HCT116 (cell line): ENCODE data around the gene SH3RF2. TPM values are rescaled to one million over a fixed set of nuclear protein-coding genes. Genes with fewer than 3 reads are reported as not detected.
A peak's percentile ranks its signal among the peaks of the same experiment; 100 is the strongest.

Source experiments
- ATAC-seq: fragments of 200-7000 bp; cut with Tn5 transposase; 2 replicates; pipeline ENCODE4 v1.9.1; 2020; ENCODE audit warnings: mild to moderate bottlenecking, moderate library complexity
- BruUV-seq: library from RNA; stranded (reverse); fragments of 400-500 nt; replicated peaks from 2 replicates; lab custom pipeline; 2021; lab: Mats Ljungman, UMichigan
- CTCF ChIA-PET: fragments of 300-600 bp; sonication (Branson Sonifier 250); formaldehyde crosslinking; loops from one replicate; lab custom pipeline; 2021; ENCODE audit warnings: antibody characterized with exemption; lab: Charles Lee
- POLR2A ChIA-PET: fragments of 300-600, 350-600 bp; sonication (Branson Sonifier 250); formaldehyde crosslinking; loops from one replicate; lab custom pipeline; 2021; ENCODE audit warnings: antibody characterized with exemption; lab: Charles Lee
- RAD21 ChIA-PET, 2 experiments: fragments of 300-600 bp; sonication (Branson Sonifier 250); formaldehyde crosslinking; loops; one replicate each; lab custom pipeline; 2023; ENCODE audit warnings: low total read pairs in 2 of 2; ENCODE audit not compliant: uncharacterized antibody in 2 of 2, unreplicated experiment in 2 of 2, low non-redundant PET in 1 of 2; lab: Charles Lee
- DNase-seq: peaks from one replicate; pipeline ENCODE4 v3.0.0-alpha.2; 2010; ENCODE audit warnings: low read depth, low spot score
- H2AFZ ChIP-seq: fragments of 200-600 bp; shearing (Covaris generic), sonication (generic); 2 replicates; pipeline ENCODE4 v1.6.1; 2017; ENCODE audit warnings: low read depth, mixed run types, mixed read lengths, antibody characterized with exemption, low read length; ENCODE audit not compliant: poor library complexity, severe bottlenecking
- H3K27ac ChIP-seq: 2 replicates; pipeline ENCODE4 v1.5.1; 2012; ENCODE audit warnings: low read depth, low read length
- H3K27me3 ChIP-seq: fragments of 200-600 bp; sonication (generic); 2 replicates; pipeline ENCODE4 v1.6.1; 2016; ENCODE audit warnings: mixed run types, low read length, mixed read lengths; ENCODE audit not compliant: insufficient read depth
- H3K36me3 ChIP-seq, 2 experiments: fragments of 200-500 bp in 1 of 2; fragments of 200-600 bp in 1 of 2; sonication (Bioruptor generic) in 1 of 2; sonication (generic) in 1 of 2; 2 replicates each; pipeline versions ENCODE4 v1.5.1 to v1.6.1; 2014 to 2016; ENCODE audit warnings: low read length in 2 of 2, inconsistent platforms in 1 of 2, mixed read lengths in 1 of 2, mixed run types in 1 of 2; ENCODE audit not compliant: insufficient read depth in 2 of 2, control insufficient read depth in 1 of 2
- H3K4me1 ChIP-seq, 2 experiments: fragments of 200-600 bp in 1 of 2; sonication (generic) in 1 of 2; 2 replicates each; pipeline versions ENCODE4 v1.5.1 to v1.6.1; 2012 to 2017; ENCODE audit warnings: low read length in 2 of 2, inconsistent platforms in 1 of 2, mild to moderate bottlenecking in 1 of 2, mixed read lengths in 1 of 2, mixed run types in 1 of 2, moderate library complexity in 1 of 2; ENCODE audit not compliant: insufficient read depth in 2 of 2, control insufficient read depth in 1 of 2
- H3K4me2 ChIP-seq: fragments of 200-600 bp; sonication (generic); 2 replicates; pipeline ENCODE4 v1.6.1; 2017; ENCODE audit warnings: mixed run types, low read length, mixed read lengths
- H3K4me3 ChIP-seq, 2 experiments: fragments of 200-600 bp in 1 of 2; sonication (generic) in 1 of 2; replicated peaks in 1 of 2; 2 replicates each; pipeline ENCODE4 v1.5.1; 2011 to 2016; ENCODE audit warnings: low read length in 2 of 2, control low read depth in 1 of 2, low read depth in 1 of 2, mild to moderate bottlenecking in 1 of 2, mixed read lengths in 1 of 2, mixed run types in 1 of 2
- H3K79me2 ChIP-seq: fragments of 200-600 bp; sonication (generic); 2 replicates; pipeline ENCODE4 v1.6.1; 2017; ENCODE audit warnings: mild to moderate bottlenecking, mixed run types, low read length, moderate library complexity, mixed read lengths; ENCODE audit not compliant: insufficient read depth
- H3K9ac ChIP-seq: fragments of 200-600 bp; sonication (generic); 2 replicates; pipeline ENCODE4 v1.6.1; 2016; ENCODE audit warnings: low read length, mixed read lengths
- H3K9me2 ChIP-seq: fragments of 200-600 bp; sonication (generic), shearing (Covaris generic); 2 replicates; pipeline ENCODE4 v1.6.1; 2017; ENCODE audit warnings: mixed run types, mild to moderate bottlenecking, moderate library complexity; ENCODE audit not compliant: insufficient read depth
- H3K9me3 ChIP-seq, 2 experiments: fragments of 200-500 bp in 1 of 2; fragments of 200-600 bp in 1 of 2; sonication (Bioruptor generic) in 1 of 2; sonication (generic) in 1 of 2; 2 replicates each; pipeline ENCODE4 v1.6.1; 2014 to 2017; ENCODE audit warnings: low read length in 2 of 2, mixed read lengths in 2 of 2, inconsistent platforms in 1 of 2, low read depth in 1 of 2, mild to moderate bottlenecking in 1 of 2, mixed run types in 1 of 2, moderate library complexity in 1 of 2; ENCODE audit not compliant: control insufficient read depth in 1 of 2, insufficient read depth in 1 of 2
- H4K20me1 ChIP-seq: fragments of 200-600 bp; sonication (generic), shearing (Covaris generic); 2 replicates; pipeline ENCODE4 v1.6.1; 2017; ENCODE audit warnings: mixed run types, mild to moderate bottlenecking, moderate library complexity; ENCODE audit not compliant: insufficient read depth
- CBX3 ChIP-seq: IDR thresholded peaks from 2 replicates; pipeline ENCODE4 v1.6.1; 2012; ENCODE audit warnings: low read depth
- CEBPB ChIP-seq: IDR thresholded peaks from 2 replicates; pipeline ENCODE4 v1.6.1; 2012; ENCODE audit warnings: low read depth
- ELF1 ChIP-seq: IDR thresholded peaks from 2 replicates; pipeline ENCODE4 v1.6.1; 2012; ENCODE audit warnings: low read depth, borderline replicate concordance
- EZH2 ChIP-seq: fragments of 200-600 bp; sonication (generic); IDR thresholded peaks from 2 replicates; pipeline ENCODE4 v1.6.1; 2017; ENCODE audit warnings: antibody characterized with exemption, mixed run types
- JUND ChIP-seq: IDR thresholded peaks from 2 replicates; pipeline ENCODE4 v1.6.1; 2012
- SIN3A ChIP-seq: IDR thresholded peaks from 2 replicates; pipeline ENCODE4 v1.6.1; 2012; ENCODE audit warnings: low read depth
- SP1 ChIP-seq: IDR thresholded peaks from 2 replicates; pipeline ENCODE4 v1.6.1; 2012; ENCODE audit warnings: low read depth
- YY1 ChIP-seq: IDR thresholded peaks from 2 replicates; pipeline ENCODE4 v1.6.1; 2011; ENCODE audit warnings: low read length, low read depth, moderate library complexity, mild to moderate bottlenecking; ENCODE audit not compliant: insufficient replicate concordance; ENCODE audit errors: extremely low read depth
- ZNF274 ChIP-seq: fragments of 200-500 bp; sonication (Bioruptor generic); IDR thresholded peaks from 2 replicates; pipeline ENCODE4 v1.6.1; 2014; ENCODE audit warnings: mild to moderate bottlenecking, low read depth, low read length, inconsistent platforms
- intact Hi-C: fragments of 100-400 bp; cut with micrococcal nuclease; formaldehyde crosslinking; loops from 2 replicates; pipeline ENCODE4 v1.10.0; 2022
- total RNA-seq: library from RNA; stranded (reverse); gene quantifications from one replicate; pipeline ENCODE4 v1.2.1, GENCODE V29; 2021; ENCODE audit not compliant: unreplicated experiment
- TF ChIP-seq, protein P1 (sequence below): IDR thresholded peaks from 2 replicates; pipeline ENCODE4 v1.6.1; 2012
- TF ChIP-seq, protein P2 (sequence below): IDR thresholded peaks from 2 replicates; pipeline ENCODE4 v1.6.1; 2012
- TF ChIP-seq, protein P3 (sequence below), 3 experiments: fragments of 200-600 bp in 1 of 3; sonication (generic) in 1 of 3; IDR thresholded peaks in 2 of 3; conservative IDR thresholded peaks in 1 of 3; 2 replicates each; pipeline ENCODE4 v1.5.1; 2012 to 2017; ENCODE audit warnings: low read depth in 2 of 3, low read length in 2 of 3, antibody characterized with exemption in 1 of 3, borderline replicate concordance in 1 of 3, control low read depth in 1 of 3, mild to moderate bottlenecking in 1 of 3, mixed read lengths in 1 of 3, mixed run types in 1 of 3, moderate library complexity in 1 of 3; ENCODE audit not compliant: insufficient read depth in 1 of 3
- TF ChIP-seq, protein P4 (sequence below): IDR thresholded peaks from 2 replicates; pipeline ENCODE4 v1.6.1; 2012; ENCODE audit warnings: low read depth

Gene SH3RF2
- total RNA-seq, 1 experiment from 2014 or later: 14.3 TPM

DNA sequence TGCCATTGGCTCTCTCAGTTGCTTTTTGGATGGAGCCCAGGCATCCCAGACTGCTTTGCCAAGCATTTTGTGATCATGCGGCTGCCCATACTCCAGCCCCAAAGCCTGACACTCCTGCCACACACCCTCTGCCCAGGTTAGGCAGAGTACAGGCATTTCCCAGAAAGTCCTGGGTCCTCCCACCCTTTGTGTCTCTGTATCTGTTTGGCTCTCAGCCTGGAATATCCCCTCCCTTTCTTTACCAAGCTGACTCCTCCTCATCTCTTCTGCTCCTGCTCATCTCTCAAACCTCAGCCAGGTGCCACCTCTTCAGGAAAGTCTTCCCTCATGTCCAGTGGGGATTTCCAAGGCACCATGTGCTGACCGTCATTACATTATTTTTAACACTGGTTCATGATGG, 14.3 kb upstream of the SH3RF2 start:
- H3K9me3 ChIP-seq: no peaks in the 10 kb centered on the region
- H3K4me1 ChIP-seq: peaks cover 12 to 28% of the 10 kb centered on the region in 2 experiments; a peak in 3 of 4 replicates
- no peak overlapping the region for H3K4me2 ChIP-seq
- no peaks in the 10 kb centered on the region for H3K27me3 ChIP-seq
- TF ChIP-seq CEBPB (no peak), SIN3A (no peak), YY1 (no peak), CBX3 (no peak), JUND (no peak), EZH2 (no peak), SP1 (no peak), ZNF274 (no peak), ELF1 (no peak)
- TF ChIP-seq, protein P1, sequence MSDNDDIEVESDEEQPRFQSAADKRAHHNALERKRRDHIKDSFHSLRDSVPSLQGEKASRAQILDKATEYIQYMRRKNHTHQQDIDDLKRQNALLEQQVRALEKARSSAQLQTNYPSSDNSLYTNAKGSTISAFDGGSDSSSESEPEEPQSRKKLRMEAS: no peak
- TF ChIP-seq, protein P2, sequence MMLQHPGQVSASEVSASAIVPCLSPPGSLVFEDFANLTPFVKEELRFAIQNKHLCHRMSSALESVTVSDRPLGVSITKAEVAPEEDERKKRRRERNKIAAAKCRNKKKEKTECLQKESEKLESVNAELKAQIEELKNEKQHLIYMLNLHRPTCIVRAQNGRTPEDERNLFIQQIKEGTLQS: no peak
- TF ChIP-seq, protein P3, sequence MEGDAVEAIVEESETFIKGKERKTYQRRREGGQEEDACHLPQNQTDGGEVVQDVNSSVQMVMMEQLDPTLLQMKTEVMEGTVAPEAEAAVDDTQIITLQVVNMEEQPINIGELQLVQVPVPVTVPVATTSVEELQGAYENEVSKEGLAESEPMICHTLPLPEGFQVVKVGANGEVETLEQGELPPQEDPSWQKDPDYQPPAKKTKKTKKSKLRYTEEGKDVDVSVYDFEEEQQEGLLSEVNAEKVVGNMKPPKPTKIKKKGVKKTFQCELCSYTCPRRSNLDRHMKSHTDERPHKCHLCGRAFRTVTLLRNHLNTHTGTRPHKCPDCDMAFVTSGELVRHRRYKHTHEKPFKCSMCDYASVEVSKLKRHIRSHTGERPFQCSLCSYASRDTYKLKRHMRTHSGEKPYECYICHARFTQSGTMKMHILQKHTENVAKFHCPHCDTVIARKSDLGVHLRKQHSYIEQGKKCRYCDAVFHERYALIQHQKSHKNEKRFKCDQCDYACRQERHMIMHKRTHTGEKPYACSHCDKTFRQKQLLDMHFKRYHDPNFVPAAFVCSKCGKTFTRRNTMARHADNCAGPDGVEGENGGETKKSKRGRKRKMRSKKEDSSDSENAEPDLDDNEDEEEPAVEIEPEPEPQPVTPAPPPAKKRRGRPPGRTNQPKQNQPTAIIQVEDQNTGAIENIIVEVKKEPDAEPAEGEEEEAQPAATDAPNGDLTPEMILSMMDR (IDR thresholded peaks at IDR 0.05 in 2 of 3, conservative IDR thresholded peaks at IDR 0.05 in 1 of 3; ENCODE audit: borderline replicate concordance in 1 of 3, insufficient read depth in 1 of 3, low read depth in 2 of 3, low read length in 2 of 3): no peak
- TF ChIP-seq, protein P4, sequence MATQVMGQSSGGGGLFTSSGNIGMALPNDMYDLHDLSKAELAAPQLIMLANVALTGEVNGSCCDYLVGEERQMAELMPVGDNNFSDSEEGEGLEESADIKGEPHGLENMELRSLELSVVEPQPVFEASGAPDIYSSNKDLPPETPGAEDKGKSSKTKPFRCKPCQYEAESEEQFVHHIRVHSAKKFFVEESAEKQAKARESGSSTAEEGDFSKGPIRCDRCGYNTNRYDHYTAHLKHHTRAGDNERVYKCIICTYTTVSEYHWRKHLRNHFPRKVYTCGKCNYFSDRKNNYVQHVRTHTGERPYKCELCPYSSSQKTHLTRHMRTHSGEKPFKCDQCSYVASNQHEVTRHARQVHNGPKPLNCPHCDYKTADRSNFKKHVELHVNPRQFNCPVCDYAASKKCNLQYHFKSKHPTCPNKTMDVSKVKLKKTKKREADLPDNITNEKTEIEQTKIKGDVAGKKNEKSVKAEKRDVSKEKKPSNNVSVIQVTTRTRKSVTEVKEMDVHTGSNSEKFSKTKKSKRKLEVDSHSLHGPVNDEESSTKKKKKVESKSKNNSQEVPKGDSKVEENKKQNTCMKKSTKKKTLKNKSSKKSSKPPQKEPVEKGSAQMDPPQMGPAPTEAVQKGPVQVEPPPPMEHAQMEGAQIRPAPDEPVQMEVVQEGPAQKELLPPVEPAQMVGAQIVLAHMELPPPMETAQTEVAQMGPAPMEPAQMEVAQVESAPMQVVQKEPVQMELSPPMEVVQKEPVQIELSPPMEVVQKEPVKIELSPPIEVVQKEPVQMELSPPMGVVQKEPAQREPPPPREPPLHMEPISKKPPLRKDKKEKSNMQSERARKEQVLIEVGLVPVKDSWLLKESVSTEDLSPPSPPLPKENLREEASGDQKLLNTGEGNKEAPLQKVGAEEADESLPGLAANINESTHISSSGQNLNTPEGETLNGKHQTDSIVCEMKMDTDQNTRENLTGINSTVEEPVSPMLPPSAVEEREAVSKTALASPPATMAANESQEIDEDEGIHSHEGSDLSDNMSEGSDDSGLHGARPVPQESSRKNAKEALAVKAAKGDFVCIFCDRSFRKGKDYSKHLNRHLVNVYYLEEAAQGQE: no peak
- H3K79me2 ChIP-seq: no peaks in the 10 kb centered on the region
- no peak for ATAC-seq
- DNase-seq: no peak
- H3K27ac ChIP-seq: no peak overlapping the region
- intact Hi-C loops: no loop called here
- POLR2A ChIA-PET: no interaction called here
- CTCF ChIA-PET: no interaction called here
- no peaks in the 10 kb centered on the region for H3K9me2 ChIP-seq
- no peak overlapping the region for H3K9ac ChIP-seq
- no peaks in the 10 kb centered on the region for H3K36me3 ChIP-seq
- no peak overlapping the region for H3K4me3 ChIP-seq
- no TSS peak for BruUV-seq
- RAD21 ChIA-PET: no interaction called here
- H2AFZ ChIP-seq: peak overlapping the region; percentile 56
- no peaks in the 10 kb centered on the region for H4K20me1 ChIP-seq
